ENCODE measurements around the gene TRIM8.
A peak's percentile ranks its signal among the peaks of the same experiment; 100 is the strongest.

The TRIM8 gene

GRCh38 chr10:102633848-102634247 lies 10.4 kb upstream of the TRIM8 start:
- DNase-seq, result no peak

GRCh38 chr10:102634686-102635085 lies 9.6 kb upstream of the TRIM8 start:
- no peak for DNase-seq

GRCh38 chr10:102635377-102635776 lies 8.9 kb upstream of the TRIM8 start:
- peak; percentile 17 for DNase-seq

- no peak for DNase-seq
These were observed 4.7 kb upstream of the TRIM8 start for GRCh38 chr10:102639537-102639936.

GRCh38 chr10:102641402-102641801 lies 2.9 kb upstream of the TRIM8 start:
- no peak for DNase-seq

- peak; percentile 98 for DNase-seq
These were observed 2.2 kb upstream of the TRIM8 start for GRCh38 chr10:102641880-102642735.

GRCh38 chr10:102642736-102643335 lies 1.4 kb upstream of the TRIM8 start:
- DNase-seq, result peak; percentile 52

- peak; percentile 49 for DNase-seq
These were observed 778 bp upstream of the TRIM8 start for GRCh38 chr10:102643336-102644065.

GRCh38 chr10:102644646-102645387 lies 538 bp downstream of the TRIM8 start:
- DNase-seq, result peak; percentile 86

GRCh38 chr10:102645388-102645740 lies 1.1 kb downstream of the TRIM8 start:
- DNase-seq, result peak; percentile 71

GRCh38 chr10:102645741-102646609 lies 1.7 kb downstream of the TRIM8 start:
- peak; percentile 78 for DNase-seq

GRCh38 chr10:102646610-102647442 lies 2.5 kb downstream of the TRIM8 start:
- DNase-seq, result peak; percentile 46

GRCh38 chr10:102647443-102648268 lies 3.4 kb downstream of the TRIM8 start:
- no peak for DNase-seq

GRCh38 chr10:102648269-102648888 lies 4.1 kb downstream of the TRIM8 start:
- DNase-seq, result no peak

- no peak for DNase-seq
These were observed 4.9 kb downstream of the TRIM8 start for GRCh38 chr10:102648889-102649796.

GRCh38 chr10:102649797-102650654 lies 5.7 kb downstream of the TRIM8 start:
- DNase-seq, result no peak

GRCh38 chr10:102650655-102651454 lies 6.6 kb downstream of the TRIM8 start:
- DNase-seq, result no peak

Measured in CD4-positive, alpha-beta T cell treated with Interferon gamma for 1 hour (primary cell).